Colonic mucosa (tissue), 4 donors: ENCODE results near the gene MEGF6. TPM values are rescaled to one million over a fixed set of nuclear protein-coding genes. Genes with fewer than 3 reads are reported as not detected.

Experiments
- DNase-seq: peaks from one replicate; pipeline ENCODE4 v3.0.0-alpha.2; 2020
- H3K27ac ChIP-seq: fragments of 200-600 bp; one replicate; pipeline ENCODE4 v1.8.0; 2021
- H3K27me3 ChIP-seq: fragments of 200-600 bp; one replicate; pipeline ENCODE4 v1.8.0; 2021
- H3K36me3 ChIP-seq: fragments of 200-600 bp; one replicate; pipeline ENCODE4 v1.8.0; 2021
- H3K4me1 ChIP-seq: fragments of 200-600 bp; one replicate; pipeline ENCODE4 v1.8.0; 2021; ENCODE audit warnings: mild to moderate bottlenecking
- H3K4me3 ChIP-seq: fragments of 200-600 bp; one replicate; pipeline ENCODE4 v1.8.0; 2021
- H3K9ac ChIP-seq, 2 donors: one replicate each; pipeline ENCODE4 v1.7.0; 2013; ENCODE audit warnings: control low read depth in 2 of 2, low read depth in 2 of 2, low read length in 2 of 2
- H3K9me3 ChIP-seq: fragments of 200-600 bp; one replicate; pipeline ENCODE4 v1.8.0; 2021
- CTCF ChIP-seq: fragments of 200-600 bp; IDR thresholded peaks from one replicate; pipeline ENCODE4 v1.8.0; 2022; ENCODE audit warnings: antibody characterized with exemption, mild to moderate bottlenecking
- intact Hi-C: fragments of 100-400 bp; cut with DNase I; formaldehyde crosslinking; loops from one replicate; pipeline ENCODE4 v1.14.1; 2022
- total RNA-seq, 2 donors: library from RNA; stranded (reverse); fragmentation: NEBNext Ultra II Directional in 1 of 2; extraction: Animal tissue kit (Norgen Biotek cat#: 25700) in 1 of 2; gene quantifications; one replicate each; pipeline ENCODE4 v1.2.1, GENCODE V29; 2021
- donor health status: healthy.
- donor health status: DM: no; HTN: no; CAD: no.
- donor health status: DM: no; HTN: no; CAD: no.

MEGF6 gene
- total RNA-seq, 2 donors from 2014 or later = 5.2 to 6.4 TPM

- Histone ChIP-seq H3K4me3 (no peak overlapping the region), H3K9ac (no peak overlapping the region), H3K36me3 (no peaks in the 10 kb centered on the region), H3K27ac (no peak overlapping the region), H3K9me3 (no peaks in the 10 kb centered on the region), H3K27me3 (no peaks in the 10 kb centered on the region), H3K4me1 (no peaks in the 10 kb centered on the region)
- no peak for DNase-seq
- intact Hi-C loops = loop anchor here (5.0 kb wide), 1 partner anchor 69 kb away; no protein-coding TSS in a partner anchor
- TF ChIP-seq CTCF = no peak
Observed at GRCh38 chr1:3561702-3562101, 49.6 kb downstream of the MEGF6 start.

GRCh38 chr1:3560981-3561380, 50.3 kb downstream of the MEGF6 start:
- Histone ChIP-seq H3K36me3 (no peaks in the 10 kb centered on the region), H3K9me3 (no peaks in the 10 kb centered on the region), H3K27ac (no peak overlapping the region), H3K4me1 (no peaks in the 10 kb centered on the region), H3K9ac (no peak overlapping the region), H3K4me3 (no peak overlapping the region), H3K27me3 (no peaks in the 10 kb centered on the region)
- intact Hi-C loops = loop anchor here (5.0 kb wide), 1 partner anchor 69 kb away; no protein-coding TSS in a partner anchor
- TF ChIP-seq CTCF = no peak
- DNase-seq = no peak

- no peaks in the 10 kb centered on the region for H3K9me3 ChIP-seq
- no peaks in the 10 kb centered on the region for H3K27me3 ChIP-seq
- no peaks in the 10 kb centered on the region for H3K36me3 ChIP-seq
- H3K4me1 ChIP-seq = no peaks in the 10 kb centered on the region
- no peak overlapping the region for H3K27ac ChIP-seq
- intact Hi-C loops = loop anchor here (5.0 kb wide), 1 partner anchor 68 kb away; no protein-coding TSS in a partner anchor
- H3K9ac ChIP-seq = no peak overlapping the region
- no peak overlapping the region for H3K4me3 ChIP-seq
- DNase-seq = no peak
- no peak for TF ChIP-seq CTCF
Observed at GRCh38 chr1:3560251-3560871, 50.9 kb downstream of the MEGF6 start.

GRCh38 chr1:3558036-3558726, 53.1 kb downstream of the MEGF6 start:
- no peak for TF ChIP-seq CTCF
- no peak for DNase-seq
- no peak overlapping the region for H3K4me3 ChIP-seq
- H3K9ac ChIP-seq = no peak overlapping the region
- H3K27me3 ChIP-seq = no peaks in the 10 kb centered on the region
- H3K36me3 ChIP-seq = no peaks in the 10 kb centered on the region
- intact Hi-C loops = no loop called here
- H3K9me3 ChIP-seq = no peaks in the 10 kb centered on the region
- no peaks in the 10 kb centered on the region for H3K4me1 ChIP-seq
- H3K27ac ChIP-seq = no peak overlapping the region

- Histone ChIP-seq H3K4me1 (no peaks in the 10 kb centered on the region), H3K4me3 (no peak overlapping the region), H3K27me3 (no peaks in the 10 kb centered on the region), H3K36me3 (no peaks in the 10 kb centered on the region), H3K9ac (no peak overlapping the region), H3K9me3 (no peaks in the 10 kb centered on the region), H3K27ac (no peak overlapping the region)
- no peak for TF ChIP-seq CTCF
- intact Hi-C loops = no loop called here
- no peak for DNase-seq
Observed at GRCh38 chr1:3557366-3557765, 53.9 kb downstream of the MEGF6 start.
